Neuron (in vitro differentiated cells): Measurements from ENCODE around the gene PADI6.

Source experiments
- H2AFZ ChIP-seq: one replicate; pipeline ENCODE4 v1.6.1; 2013; ENCODE audit warnings: low read depth, mild to moderate bottlenecking, inconsistent platforms, low read length, moderate library complexity
- H3K27me3 ChIP-seq: one replicate; pipeline ENCODE4 v1.6.1; 2013; ENCODE audit warnings: low read length; ENCODE audit not compliant: insufficient read depth
- H3K36me3 ChIP-seq: one replicate; pipeline ENCODE4 v1.6.1; 2013; ENCODE audit warnings: low read length; ENCODE audit not compliant: insufficient read depth
- H3K4me1 ChIP-seq: one replicate; pipeline ENCODE4 v1.6.1; 2013; ENCODE audit warnings: low read length; ENCODE audit not compliant: insufficient read depth
- H3K4me3 ChIP-seq: 2 replicates; pipeline ENCODE4 v1.5.1; 2013; ENCODE audit warnings: mild to moderate bottlenecking, low read length, moderate library complexity
- H3K9me3 ChIP-seq: one replicate; pipeline ENCODE4 v1.6.1; 2013; ENCODE audit warnings: low read length

Gene PADI6

GRCh38 chr1:17419626-17420328 lies 47.8 kb downstream of the PADI6 start:
- Histone ChIP-seq H3K36me3 (peaks cover 80% of the 10 kb centered on the region), H3K4me1 (no peaks in the 10 kb centered on the region)

DNA sequence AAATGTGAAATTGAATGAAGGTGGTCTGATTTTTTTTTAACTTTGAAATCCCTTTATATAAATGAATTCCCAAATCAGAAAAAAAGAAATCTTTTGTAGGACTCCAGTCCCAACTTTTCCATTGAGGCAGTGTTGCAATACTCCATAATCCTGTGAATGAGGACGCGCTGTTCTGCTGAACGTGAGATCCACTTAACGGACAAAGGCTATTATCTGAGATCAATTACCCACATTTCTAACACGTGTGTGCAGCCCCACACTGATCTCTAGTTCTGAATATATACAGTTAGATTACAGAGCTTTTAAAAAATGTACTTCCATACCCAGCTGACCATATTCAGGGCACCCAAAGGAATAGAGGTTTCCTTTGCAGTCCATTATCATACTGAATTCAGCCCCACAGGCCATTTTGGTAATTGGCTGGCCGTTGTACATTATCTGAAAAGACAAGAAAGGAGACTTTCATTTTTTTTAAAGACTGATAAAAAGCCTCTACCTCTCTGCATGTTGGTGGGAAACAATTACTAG lies 48.5 kb downstream of the PADI6 start:
- Histone ChIP-seq H3K36me3 (peaks cover 82% of the 10 kb centered on the region), H2AFZ (no peak overlapping the region), H3K27me3 (no peaks in the 10 kb centered on the region), H3K4me3 (no peak overlapping the region), H3K9me3 (no peaks in the 10 kb centered on the region), H3K4me1 (no peaks in the 10 kb centered on the region)

More at GRCh38 chr1:17419626-17420328, 47.8 kb downstream of the PADI6 start:
- Histone ChIP-seq H2AFZ (no peak overlapping the region), H3K27me3 (no peaks in the 10 kb centered on the region), H3K9me3 (no peaks in the 10 kb centered on the region), H3K4me3 (no peak overlapping the region)

GRCh38 chr1:17422461-17422860 lies 50.5 kb downstream of the PADI6 start:
- Histone ChIP-seq H2AFZ (no peak overlapping the region), H3K36me3 (peaks cover 85% of the 10 kb centered on the region), H3K4me1 (no peaks in the 10 kb centered on the region), H3K9me3 (no peaks in the 10 kb centered on the region), H3K27me3 (no peaks in the 10 kb centered on the region), H3K4me3 (no peak overlapping the region)

GRCh38 chr1:17423781-17424245 lies 51.8 kb downstream of the PADI6 start:
- H3K36me3 ChIP-seq = peaks cover 89% of the 10 kb centered on the region
- H3K9me3 ChIP-seq = no peaks in the 10 kb centered on the region
- H3K27me3 ChIP-seq = no peaks in the 10 kb centered on the region
- H3K4me3 ChIP-seq = no peak overlapping the region
- H3K4me1 ChIP-seq = no peaks in the 10 kb centered on the region
- no peak overlapping the region for H2AFZ ChIP-seq

DNA sequence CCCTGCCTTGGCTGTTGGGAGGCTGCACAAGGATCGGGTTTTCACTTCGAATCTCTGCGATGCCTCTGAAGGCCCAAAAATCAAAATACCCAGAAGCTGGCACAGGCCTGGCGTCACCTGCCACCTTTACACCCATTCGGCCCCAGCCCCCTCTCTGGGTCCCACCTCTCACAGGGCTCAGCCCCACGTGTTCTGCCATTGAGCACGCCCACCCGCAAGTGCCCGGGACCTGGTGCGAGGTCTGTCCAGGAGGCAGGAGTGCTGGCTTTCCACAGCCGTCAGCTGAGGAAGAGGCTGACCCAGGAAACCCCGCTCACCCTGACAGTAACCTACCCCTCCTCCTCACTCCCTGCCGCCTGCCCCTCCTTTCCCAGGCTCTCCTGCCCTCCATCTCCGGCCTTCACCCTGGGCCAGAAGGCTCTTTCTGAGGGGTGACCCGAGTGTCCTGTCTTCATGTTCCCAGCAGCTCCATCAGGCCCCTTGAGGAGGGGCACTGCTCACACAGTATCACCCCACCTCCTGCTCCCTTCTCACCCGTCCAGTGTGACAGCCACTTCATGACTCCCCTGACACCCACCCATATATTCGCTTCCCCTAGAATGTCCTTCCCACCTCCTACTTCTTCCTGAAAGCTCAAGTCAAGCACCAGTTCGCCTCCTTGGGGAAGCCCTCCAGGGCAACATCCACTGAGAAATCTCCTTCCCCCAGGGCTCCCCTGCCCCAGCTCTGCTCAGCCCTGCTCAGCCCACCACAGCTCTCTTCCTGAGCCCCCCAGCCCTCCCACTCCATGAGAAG lies 54.0 kb downstream of the PADI6 start:
- no peak overlapping the region for H2AFZ ChIP-seq
- no peak overlapping the region for H3K4me3 ChIP-seq
- H3K36me3 ChIP-seq = peaks cover 84% of the 10 kb centered on the region
- no peaks in the 10 kb centered on the region for H3K27me3 ChIP-seq
- H3K9me3 ChIP-seq = no peaks in the 10 kb centered on the region
- H3K4me1 ChIP-seq = no peaks in the 10 kb centered on the region

GRCh38 chr1:17427696-17428660 lies 56.0 kb downstream of the PADI6 start:
- Histone ChIP-seq H3K4me3 (no peak overlapping the region), H3K4me1 (no peaks in the 10 kb centered on the region), H2AFZ (no peak overlapping the region), H3K9me3 (no peaks in the 10 kb centered on the region), H3K36me3 (peaks cover 80% of the 10 kb centered on the region), H3K27me3 (no peaks in the 10 kb centered on the region)

DNA sequence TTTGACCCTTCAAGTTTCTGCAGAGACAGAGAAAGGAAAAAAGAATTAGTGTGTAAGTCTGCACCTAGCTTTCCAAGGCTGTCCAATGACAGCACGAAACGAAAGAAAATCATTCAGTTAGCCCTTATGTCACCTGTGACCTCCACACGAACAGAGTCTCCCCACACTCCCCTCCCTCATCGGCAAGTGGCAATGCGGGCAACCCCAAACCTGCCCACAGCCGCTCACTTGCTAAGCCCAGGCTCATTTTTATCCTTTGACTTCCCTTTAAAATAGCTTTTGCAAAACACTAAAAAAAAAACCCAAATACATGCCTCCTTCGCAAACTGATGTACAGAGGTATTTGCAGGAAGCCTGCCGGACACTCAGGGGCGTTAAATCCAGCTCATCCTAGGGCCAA lies 57.2 kb downstream of the PADI6 start:
- H3K4me3 ChIP-seq = no peak overlapping the region
- H2AFZ ChIP-seq = no peak overlapping the region
- no peaks in the 10 kb centered on the region for H3K9me3 ChIP-seq
- no peaks in the 10 kb centered on the region for H3K27me3 ChIP-seq
- peaks cover 78% of the 10 kb centered on the region for H3K36me3 ChIP-seq
- no peaks in the 10 kb centered on the region for H3K4me1 ChIP-seq

- Histone ChIP-seq H3K4me3 (no peak overlapping the region), H3K36me3 (peaks cover 56% of the 10 kb centered on the region), H2AFZ (no peak overlapping the region), H3K27me3 (no peaks in the 10 kb centered on the region), H3K4me1 (peaks cover 17% of the 10 kb centered on the region), H3K9me3 (no peaks in the 10 kb centered on the region)
Observed at GRCh38 chr1:17432412-17432811, 60.4 kb downstream of the PADI6 start.

GRCh38 chr1:17433261-17433660 lies 61.3 kb downstream of the PADI6 start:
- H3K36me3 ChIP-seq = peaks cover 48% of the 10 kb centered on the region
- H3K4me3 ChIP-seq = no peak overlapping the region
- H3K9me3 ChIP-seq = no peaks in the 10 kb centered on the region
- H3K27me3 ChIP-seq = no peaks in the 10 kb centered on the region
- H2AFZ ChIP-seq = no peak overlapping the region
- H3K4me1 ChIP-seq = peaks cover 17% of the 10 kb centered on the region

DNA sequence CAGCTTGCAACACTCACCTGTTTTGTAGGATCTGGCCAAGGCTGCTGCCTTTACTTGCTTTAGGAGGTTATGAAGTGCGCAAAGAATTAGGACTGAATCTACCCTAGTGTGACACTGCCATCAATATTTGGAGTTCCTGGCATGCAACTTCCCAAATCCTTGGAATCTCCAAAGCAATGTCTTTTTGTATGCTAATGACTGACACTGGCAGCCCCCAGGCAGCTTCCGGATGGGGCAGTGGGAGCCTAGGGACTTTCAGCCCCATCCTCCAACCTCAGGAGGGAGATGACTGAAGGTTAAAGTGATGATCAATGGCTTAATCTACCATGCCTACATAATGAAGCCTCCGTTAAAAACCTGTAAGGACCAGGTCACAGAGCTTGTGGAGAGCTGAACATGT lies 62.0 kb downstream of the PADI6 start:
- Histone ChIP-seq H3K36me3 (peaks cover 40% of the 10 kb centered on the region), H3K4me3 (no peak overlapping the region), H2AFZ (no peak overlapping the region), H3K4me1 (peaks cover 17% of the 10 kb centered on the region), H3K9me3 (no peaks in the 10 kb centered on the region), H3K27me3 (no peaks in the 10 kb centered on the region)

GRCh38 chr1:17434601-17435000 lies 62.6 kb downstream of the PADI6 start:
- peaks cover 35% of the 10 kb centered on the region for H3K36me3 ChIP-seq
- no peaks in the 10 kb centered on the region for H3K27me3 ChIP-seq
- H3K4me1 ChIP-seq = peaks cover 17% of the 10 kb centered on the region
- no peak overlapping the region for H3K4me3 ChIP-seq
- no peak overlapping the region for H2AFZ ChIP-seq
- no peaks in the 10 kb centered on the region for H3K9me3 ChIP-seq

DNA sequence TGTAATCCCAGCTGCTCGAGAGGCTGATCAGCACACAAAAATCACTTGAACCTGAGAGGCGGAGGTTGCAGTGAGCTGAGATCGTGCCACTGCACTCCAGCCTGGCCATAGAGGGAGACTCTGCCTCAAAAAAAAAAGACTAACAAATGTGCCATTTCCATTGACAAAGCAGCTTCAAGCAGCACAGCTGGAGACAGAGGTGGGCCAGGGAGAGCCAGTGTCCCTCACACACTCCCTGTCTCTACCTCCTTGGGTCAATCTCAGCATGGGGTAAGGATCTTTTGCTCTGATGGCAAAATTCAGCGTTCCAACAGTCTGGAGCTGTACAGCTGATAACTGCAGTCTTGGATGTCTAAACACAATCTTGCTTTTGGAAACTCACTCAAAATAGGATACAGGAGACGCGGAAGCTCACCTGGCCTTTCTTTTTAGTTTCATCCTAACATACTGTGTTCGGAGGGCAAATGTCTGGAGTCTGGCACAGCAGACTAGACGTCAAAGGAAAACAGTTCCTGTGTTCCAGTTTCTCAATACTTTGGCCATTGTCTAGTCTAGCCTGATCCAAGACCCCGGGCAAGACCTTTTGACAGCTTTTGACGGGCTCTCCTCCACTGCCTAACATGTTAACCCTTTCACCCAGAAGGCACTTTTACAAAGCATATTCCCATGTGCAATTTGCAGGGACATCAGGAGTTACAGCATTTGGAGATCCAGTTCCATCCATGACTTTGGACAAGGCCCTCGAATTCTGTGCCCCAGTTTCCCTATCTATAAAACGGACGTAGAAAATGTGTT lies 64.6 kb downstream of the PADI6 start:
- Histone ChIP-seq H3K36me3 (peaks cover 28% of the 10 kb centered on the region), H3K4me1 (peaks cover 26% of the 10 kb centered on the region)

More for the DNA sequence above, 64.6 kb downstream of the PADI6 start:
- Histone ChIP-seq H2AFZ (no peak overlapping the region), H3K27me3 (peaks cover 7% of the 10 kb centered on the region), H3K9me3 (no peaks in the 10 kb centered on the region), H3K4me3 (peak overlapping the region; percentile 96)
